A673 (cell line): ENCODE measurements around the gene BTBD16. TPM values are rescaled to one million over a fixed set of nuclear protein-coding genes. Genes with fewer than 3 reads are reported as not detected.

Source experiments
- BruUV-seq: library from RNA; stranded (reverse); fragments of 400-500 nt; replicated peaks from 2 replicates; lab custom pipeline; 2021; lab: Mats Ljungman, UMichigan
- CTCF ChIA-PET: fragments of 300-600 bp; sonication (Branson Sonifier 250); formaldehyde crosslinking; loops from one replicate; lab custom pipeline; 2022; ENCODE audit warnings: antibody characterized with exemption; lab: Charles Lee
- POLR2A ChIA-PET: fragments of 300-600 bp; sonication (Branson Sonifier 250); formaldehyde crosslinking; loops from one replicate; lab custom pipeline; 2022; ENCODE audit warnings: antibody characterized with exemption; ENCODE audit not compliant: low non-redundant PET; lab: Charles Lee
- DNase-seq: peaks from one replicate; pipeline ENCODE4 v3.0.0-alpha.2; 2015; ENCODE audit warnings: low spot score
- H3K27ac ChIP-seq: fragments of 200-600 bp; sonication (generic); 2 replicates; pipeline ENCODE4 v1.5.1; 2016; ENCODE audit warnings: mixed run types, low read depth, mild to moderate bottlenecking, mixed read lengths, antibody characterized with exemption, low read length; ENCODE audit not compliant: poor library complexity, severe bottlenecking
- H3K27me3 ChIP-seq: fragments of 200-600 bp; sonication (generic); replicated peaks from 2 replicates; pipeline ENCODE4 v1.6.1; 2017; ENCODE audit warnings: mixed run types, low read depth, mild to moderate bottlenecking, mixed read lengths, antibody characterized with exemption, low read length; ENCODE audit not compliant: insufficient read depth, poor library complexity
- H3K36me3 ChIP-seq: fragments of 200-600 bp; sonication (generic); 2 replicates; pipeline ENCODE4 v1.6.1; 2016; ENCODE audit warnings: mixed run types, mild to moderate bottlenecking, mixed read lengths, antibody characterized with exemption, low read length; ENCODE audit not compliant: insufficient read depth, poor library complexity, severe bottlenecking
- H3K4me1 ChIP-seq: fragments of 200-600 bp; sonication (generic); 2 replicates; pipeline ENCODE4 v1.6.1; 2017; ENCODE audit warnings: mixed run types, mild to moderate bottlenecking, mixed read lengths, antibody characterized with exemption, low read length; ENCODE audit not compliant: insufficient read depth, poor library complexity, severe bottlenecking
- H3K4me3 ChIP-seq: fragments of 200-600 bp; sonication (generic); 2 replicates; pipeline ENCODE4 v1.5.1; 2016; ENCODE audit warnings: low read depth, mixed run types, mild to moderate bottlenecking, mixed read lengths, low read length; ENCODE audit not compliant: poor library complexity, severe bottlenecking
- H3K9me3 ChIP-seq: fragments of 200-600 bp; sonication (generic); 2 replicates; pipeline ENCODE4 v1.6.1; 2016; ENCODE audit warnings: mixed run types, low read depth, mild to moderate bottlenecking, mixed read lengths, antibody characterized with exemption, low read length; ENCODE audit not compliant: poor library complexity, severe bottlenecking
- CTCF ChIP-seq: fragments of 300-800, 200-600 bp; sonication (generic); conservative IDR thresholded peaks from 2 replicates; pipeline ENCODE4 v1.5.1; 2017; ENCODE audit warnings: low read depth, mild to moderate bottlenecking, antibody characterized with exemption, low read length, moderate library complexity, mixed read lengths
- EZH2 ChIP-seq: fragments of 200-600 bp; sonication (generic); IDR thresholded peaks from 2 replicates; pipeline ENCODE4 v1.6.1; 2017; ENCODE audit warnings: borderline replicate concordance, low read depth, mild to moderate bottlenecking, mixed read lengths, antibody characterized with exemption, low read length; ENCODE audit not compliant: poor library complexity, severe bottlenecking
- intact Hi-C: fragments of 100-400 bp; cut with micrococcal nuclease; formaldehyde crosslinking; loops from one replicate; pipeline ENCODE4 v1.10.0; 2022; ENCODE audit not compliant: unreplicated experiment
- total RNA-seq: library from RNA; stranded (reverse); gene quantifications from 2 replicates; pipeline ENCODE4 v1.2.3, GENCODE V29; 2021

Gene BTBD16
- total RNA-seq, 1 experiment from 2014 or later, result not detected

GRCh38 chr10:122224159-122224558 is 46.9 kb upstream of the BTBD16 start:
- DNase-seq, result no peak
- TF ChIP-seq CTCF (no peak), EZH2 (no peak)
- no peaks in the 10 kb centered on the region for H3K9me3 ChIP-seq
- intact Hi-C loops, result no loop called here
- no peaks in the 10 kb centered on the region for H3K4me1 ChIP-seq
- peaks cover 45% of the 10 kb centered on the region for H3K27me3 ChIP-seq
- ChIA-PET POLR2A (no interaction called here), CTCF (no interaction called here)
- H3K36me3 ChIP-seq, result no peaks in the 10 kb centered on the region
- H3K4me3 ChIP-seq, result no peak overlapping the region
- no peak overlapping the region for H3K27ac ChIP-seq
- BruUV-seq, result no TSS peak

DNA sequence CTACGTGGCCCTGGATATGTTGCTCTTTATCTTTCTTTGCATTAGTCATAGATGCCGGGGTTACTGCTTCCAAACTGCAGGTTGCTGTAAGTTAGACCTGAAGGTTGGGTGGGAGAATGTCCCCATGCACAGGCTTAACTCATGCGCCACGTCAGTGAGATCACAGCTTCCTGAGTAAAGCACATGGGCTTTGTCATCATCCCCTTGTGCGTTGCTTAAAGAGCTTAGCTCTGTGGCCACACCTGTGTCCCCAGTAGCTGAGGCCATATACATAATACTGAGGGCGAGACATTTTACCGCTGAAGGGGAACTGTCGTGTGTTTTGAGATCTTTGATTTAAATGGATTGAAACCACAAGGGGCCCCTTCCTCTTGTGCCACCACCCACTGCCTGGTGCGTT is 45.8 kb upstream of the BTBD16 start:
- ChIA-PET CTCF (no interaction called here), POLR2A (no interaction called here)
- no peaks in the 10 kb centered on the region for H3K9me3 ChIP-seq
- intact Hi-C loops, result no loop called here
- no peak for DNase-seq
- no peaks in the 10 kb centered on the region for H3K4me1 ChIP-seq
- H3K27ac ChIP-seq, result no peak overlapping the region
- BruUV-seq, result no TSS peak
- H3K36me3 ChIP-seq, result no peaks in the 10 kb centered on the region
- peaks cover 45% of the 10 kb centered on the region for H3K27me3 ChIP-seq
- no peak overlapping the region for H3K4me3 ChIP-seq
- TF ChIP-seq EZH2, result no peak
- no peak for TF ChIP-seq CTCF

GRCh38 chr10:122227754-122228153 is 43.3 kb upstream of the BTBD16 start:
- H3K27me3 ChIP-seq, result peaks cover 27% of the 10 kb centered on the region
- no TSS peak for BruUV-seq
- no peak for DNase-seq
- H3K4me1 ChIP-seq, result no peaks in the 10 kb centered on the region
- intact Hi-C loops, result no loop called here
- H3K27ac ChIP-seq, result no peak overlapping the region
- ChIA-PET POLR2A (no interaction called here), CTCF (no interaction called here)
- H3K36me3 ChIP-seq, result no peaks in the 10 kb centered on the region
- no peak overlapping the region for H3K4me3 ChIP-seq
- TF ChIP-seq CTCF (no peak), EZH2 (no peak)
- no peaks in the 10 kb centered on the region for H3K9me3 ChIP-seq
